HG03060 (cell line): ENCODE data around the gene FAM200B.
"Not testable (repeated sequence)": the region's sequence is repeated elsewhere in the genome, so short reads cannot be mapped to it uniquely, and the experiment has no call there.

Experiments used
- ATAC-seq: cut with Tn5 transposase; IDR thresholded peaks from one replicate; pipeline ENCODE4 v1.9.1; 2021; ENCODE audit warnings: low read depth, moderate number of reproducible peaks; ENCODE audit not compliant: unreplicated experiment

FAM200B gene

GRCh38 chr4:15729910-15730533 lies 48.4 kb downstream of the FAM200B start:
- ATAC-seq: no peak

GRCh38 chr4:15733061-15733460 lies 51.4 kb downstream of the FAM200B start:
- not testable (repeated sequence) for ATAC-seq

DNA sequence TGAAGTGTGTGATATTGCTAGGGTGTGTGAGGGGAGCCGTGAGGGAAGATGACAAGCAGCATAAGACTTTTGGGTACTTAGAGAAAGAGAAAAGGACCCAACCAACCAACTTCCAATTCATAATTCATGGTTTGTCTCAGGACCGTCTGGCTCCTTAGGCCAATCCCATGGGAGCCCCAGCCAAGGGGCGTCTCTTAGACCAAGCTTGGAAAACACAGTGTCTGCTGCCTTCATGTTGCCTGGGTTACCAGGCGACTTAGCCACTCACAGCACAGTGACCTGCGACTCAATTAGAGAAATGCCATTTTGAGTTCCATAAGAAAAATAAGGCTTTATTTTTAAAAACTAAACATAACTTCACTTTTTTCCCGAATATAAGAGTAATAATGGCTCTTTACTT lies 53.9 kb downstream of the FAM200B start:
- no peak for ATAC-seq

GRCh38 chr4:15736514-15737050 lies 55.0 kb downstream of the FAM200B start:
- no peak for ATAC-seq

DNA sequence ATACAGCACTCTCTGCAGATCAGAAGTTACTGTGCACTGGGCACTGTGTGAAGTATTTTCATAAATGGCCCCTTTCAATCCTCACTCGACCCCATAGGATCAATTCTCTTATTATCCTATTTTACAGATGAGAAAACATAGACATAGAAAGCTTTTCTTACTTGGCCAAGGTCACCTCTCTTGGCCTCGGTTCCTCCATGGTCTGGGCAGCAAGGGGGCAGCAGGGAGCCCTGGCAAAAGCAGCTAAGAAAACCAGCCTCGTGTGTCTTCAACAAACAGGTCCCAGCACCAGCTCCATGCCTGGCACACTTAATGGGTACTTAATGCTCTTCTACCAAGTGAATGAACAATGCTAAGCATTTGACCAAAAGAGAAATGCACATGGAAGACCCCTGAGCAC lies 55.6 kb downstream of the FAM200B start:
- ATAC-seq: no peak

DNA sequence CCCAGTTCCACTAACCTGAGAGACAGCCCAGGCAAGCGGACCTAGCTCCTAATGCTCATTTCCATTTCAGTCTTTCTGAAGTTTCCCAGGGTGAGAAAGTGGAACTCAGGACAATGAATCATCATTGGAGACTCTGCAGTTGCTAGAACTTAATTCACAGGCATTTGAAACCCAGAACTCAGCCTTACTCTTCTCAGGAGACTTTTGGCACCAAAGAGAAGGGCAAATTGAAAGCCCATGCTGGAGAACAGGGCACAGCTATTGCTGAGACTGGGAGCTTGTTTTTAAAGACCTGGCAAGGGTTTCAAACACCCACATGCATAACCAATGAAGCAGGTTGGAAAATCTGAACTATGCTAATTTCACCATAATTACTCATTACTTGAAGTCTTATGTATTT lies 57.2 kb downstream of the FAM200B start:
- no peak for ATAC-seq
